Loucy (cell line): ENCODE data around the gene ALPI.

Source experiments
- EZH2phosphoT487 ChIP-seq: fragments of 200-600 bp; IDR thresholded peaks from 2 replicates; pipeline ENCODE4 v1.6.1; 2018; ENCODE audit warnings: antibody characterized with exemption, mild to moderate bottlenecking, moderate library complexity, borderline replicate concordance
- TF ChIP-seq, protein P1 (sequence below): fragments of 200-600 bp; sonication (generic); conservative IDR thresholded peaks from 2 replicates; pipeline ENCODE4 v1.5.1; 2014; ENCODE audit warnings: mild to moderate bottlenecking, antibody characterized with exemption, low read length

DNA sequence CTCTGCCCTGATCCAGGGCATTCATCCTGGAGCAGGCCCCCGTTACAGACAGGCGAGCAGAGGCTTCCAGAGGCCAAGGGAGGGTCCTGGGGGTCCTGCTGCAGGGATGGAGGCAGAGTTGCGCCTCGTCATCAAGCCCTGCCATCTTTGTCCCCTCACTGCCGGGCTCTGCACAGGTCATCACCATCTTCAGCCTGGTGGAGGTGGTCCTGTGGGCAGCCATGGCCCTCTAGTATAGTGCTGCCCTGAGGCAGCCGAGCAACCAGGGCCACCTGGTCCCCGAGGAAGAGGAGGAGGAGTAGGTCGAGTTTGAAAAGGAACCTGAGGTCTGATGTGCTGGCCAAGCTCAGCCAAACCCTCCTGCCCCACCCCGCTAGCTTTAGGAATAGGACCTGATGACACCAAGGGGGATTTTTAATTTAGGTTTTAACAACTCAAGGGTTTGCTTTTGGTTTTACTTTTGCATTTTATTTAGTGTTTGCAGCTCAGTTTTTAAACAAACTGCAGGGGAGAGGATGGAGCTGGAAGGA lies 8.8 kb upstream of the ALPI start:
- TF ChIP-seq, protein P1, sequence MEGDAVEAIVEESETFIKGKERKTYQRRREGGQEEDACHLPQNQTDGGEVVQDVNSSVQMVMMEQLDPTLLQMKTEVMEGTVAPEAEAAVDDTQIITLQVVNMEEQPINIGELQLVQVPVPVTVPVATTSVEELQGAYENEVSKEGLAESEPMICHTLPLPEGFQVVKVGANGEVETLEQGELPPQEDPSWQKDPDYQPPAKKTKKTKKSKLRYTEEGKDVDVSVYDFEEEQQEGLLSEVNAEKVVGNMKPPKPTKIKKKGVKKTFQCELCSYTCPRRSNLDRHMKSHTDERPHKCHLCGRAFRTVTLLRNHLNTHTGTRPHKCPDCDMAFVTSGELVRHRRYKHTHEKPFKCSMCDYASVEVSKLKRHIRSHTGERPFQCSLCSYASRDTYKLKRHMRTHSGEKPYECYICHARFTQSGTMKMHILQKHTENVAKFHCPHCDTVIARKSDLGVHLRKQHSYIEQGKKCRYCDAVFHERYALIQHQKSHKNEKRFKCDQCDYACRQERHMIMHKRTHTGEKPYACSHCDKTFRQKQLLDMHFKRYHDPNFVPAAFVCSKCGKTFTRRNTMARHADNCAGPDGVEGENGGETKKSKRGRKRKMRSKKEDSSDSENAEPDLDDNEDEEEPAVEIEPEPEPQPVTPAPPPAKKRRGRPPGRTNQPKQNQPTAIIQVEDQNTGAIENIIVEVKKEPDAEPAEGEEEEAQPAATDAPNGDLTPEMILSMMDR, result no peak
- no peak for TF ChIP-seq EZH2phosphoT487
